SK-N-SH (cell line): ENCODE data around the gene POLR1C. TPM values are rescaled to one million over a fixed set of nuclear protein-coding genes. Genes with fewer than 3 reads are reported as not detected.

Experiments
- CTCF ChIA-PET: fragments of 300-600, 350-600 bp; formaldehyde crosslinking; extraction: SDS; loops from one replicate; lab custom pipeline; 2021; lab: Yijun Ruan, JAX
- POLR2A ChIA-PET: fragments of 350-600 bp; sonication (Branson Sonifier 250); formaldehyde crosslinking; extraction: SDS; loops from one replicate; lab custom pipeline; 2020; ENCODE audit warnings: antibody characterized with exemption, inconsistent platforms; lab: Yijun Ruan, JAX
- DNase-seq: peaks from one replicate; pipeline ENCODE4 v3.0.0; 2012
- H2AFZ ChIP-seq: fragments of 200-600 bp; sonication (generic); 2 replicates; pipeline ENCODE4 v1.8.1; 2016; ENCODE audit warnings: antibody characterized with exemption, mild to moderate bottlenecking, low read depth
- H3F3A ChIP-seq: fragments of 200-600 bp; sonication (generic); replicated peaks from 2 replicates; pipeline ENCODE3; 2016; ENCODE audit warnings: antibody characterized with exemption, mild to moderate bottlenecking; ENCODE audit not compliant: insufficient read depth
- H3K27ac ChIP-seq, 2 experiments: fragments of 200-500 bp in 1 of 2; fragments of 200-600 bp in 1 of 2; sonication (Bioruptor generic) in 1 of 2; sonication (generic), shearing (Covaris generic) in 1 of 2; 2 replicates each; pipeline versions ENCODE4 v1.5.1 to v1.6.1; 2014 to 2016; ENCODE audit warnings: low read depth in 2 of 2, inconsistent platforms in 1 of 2, low read length in 1 of 2, mild to moderate bottlenecking in 1 of 2, mixed read lengths in 1 of 2
- H3K27me3 ChIP-seq: fragments of 200-600 bp; sonication (generic), shearing (Covaris generic); 2 replicates; pipeline ENCODE4 v1.6.1; 2016; ENCODE audit warnings: mixed run types; ENCODE audit not compliant: insufficient read depth
- H3K36me3 ChIP-seq, 2 experiments: fragments of 200-500 bp in 1 of 2; fragments of 200-600 bp in 1 of 2; sonication (Bioruptor generic) in 1 of 2; sonication (generic) in 1 of 2; replicated peaks in 1 of 2; 2 replicates each; pipeline versions ENCODE3 to v1.5.1; 2014 to 2016; ENCODE audit warnings: low read length in 1 of 2, mild to moderate bottlenecking in 1 of 2; ENCODE audit not compliant: insufficient read depth in 2 of 2, control insufficient read depth in 1 of 2
- H3K4me1 ChIP-seq, 2 experiments: fragments of 200-500 bp in 1 of 2; fragments of 200-600 bp in 1 of 2; sonication (Bioruptor generic) in 1 of 2; sonication (generic), shearing (Covaris generic) in 1 of 2; 2 replicates each; pipeline versions ENCODE4 v1.5.1 to v1.6.1; 2014 to 2016; ENCODE audit warnings: low read depth in 1 of 2, low read length in 1 of 2, mixed run types in 1 of 2; ENCODE audit not compliant: insufficient read depth in 2 of 2, control insufficient read depth in 1 of 2
- H3K4me2 ChIP-seq: fragments of 200-600 bp; sonication (generic), shearing (Covaris generic); 2 replicates; pipeline ENCODE4 v1.6.1; 2017; ENCODE audit warnings: mixed run types
- H3K4me3 ChIP-seq, 2 experiments: fragments of 200-500 bp in 1 of 2; fragments of 200-600 bp in 1 of 2; sonication (Bioruptor generic) in 1 of 2; sonication (generic), shearing (Covaris generic) in 1 of 2; 2 replicates each; pipeline versions ENCODE4 v1.5.1 to v1.8.1; 2014 to 2016; ENCODE audit warnings: low read depth in 2 of 2, inconsistent platforms in 1 of 2, low read length in 1 of 2, mild to moderate bottlenecking in 1 of 2, mixed read lengths in 1 of 2, moderate library complexity in 1 of 2
- H3K79me2 ChIP-seq: fragments of 200-600 bp; sonication (generic); 2 replicates; pipeline ENCODE4 v1.8.1; 2017; ENCODE audit warnings: mild to moderate bottlenecking; ENCODE audit not compliant: insufficient read depth
- H3K9ac ChIP-seq: fragments of 200-600 bp; sonication (generic); 2 replicates; pipeline ENCODE4 v1.6.1; 2017; ENCODE audit warnings: mixed run types
- H3K9me2 ChIP-seq: fragments of 200-600 bp; sonication (generic); 2 replicates; pipeline ENCODE4 v1.6.1; 2017; ENCODE audit warnings: mixed run types
- H3K9me3 ChIP-seq: fragments of 200-600 bp; sonication (generic); 2 replicates; pipeline ENCODE4 v1.6.1; 2017; ENCODE audit warnings: mixed run types, mild to moderate bottlenecking, moderate library complexity
- H4K20me1 ChIP-seq: fragments of 200-600 bp; sonication (generic); 2 replicates; pipeline ENCODE4 v1.6.1; 2017; ENCODE audit warnings: mild to moderate bottlenecking, mixed run types; ENCODE audit not compliant: insufficient read depth
- EP300 ChIP-seq, 2 experiments: IDR thresholded peaks; 2 replicates each; pipeline versions ENCODE4 v1.4.0 to v1.6.1; 2012; ENCODE audit warnings: borderline replicate concordance in 1 of 2, low read depth in 1 of 2, low read length in 1 of 2
- FOSL2 ChIP-seq: IDR thresholded peaks from 2 replicates; pipeline ENCODE4 v1.4.0; 2012; ENCODE audit warnings: low read depth, mild to moderate bottlenecking, moderate library complexity, borderline replicate concordance
- FOXJ3 ChIP-seq: sonication (generic); formaldehyde crosslinking; IDR thresholded peaks from 2 replicates; pipeline ENCODE4 v1.5.1; 2020; ENCODE audit warnings: mild to moderate bottlenecking, missing genetic modification reagents
- GABPA ChIP-seq: IDR thresholded peaks from 2 replicates; pipeline ENCODE4 v1.4.0; 2012; ENCODE audit warnings: low read depth, mild to moderate bottlenecking
- GATA2 ChIP-seq: sonication (generic); formaldehyde crosslinking; IDR thresholded peaks from 2 replicates; pipeline ENCODE4 v1.5.0; 2020; ENCODE audit warnings: mild to moderate bottlenecking, missing genetic modification reagents
- MEF2A ChIP-seq: IDR thresholded peaks from 2 replicates; pipeline ENCODE4 v1.4.0; 2012; ENCODE audit warnings: low read depth, borderline replicate concordance
- MXI1 ChIP-seq: IDR thresholded peaks from 2 replicates; pipeline ENCODE4 v1.6.1; 2012; ENCODE audit warnings: mild to moderate bottlenecking, low read depth, low read length, improper control_type of control experiment
- NRF1 ChIP-seq: IDR thresholded peaks from 2 replicates; pipeline ENCODE4 v1.6.1; 2012; ENCODE audit warnings: low read depth, mild to moderate bottlenecking, low read length
- PBX3 ChIP-seq: IDR thresholded peaks from 2 replicates; pipeline ENCODE4; 2012
- SIN3A ChIP-seq: IDR thresholded peaks from 2 replicates; pipeline ENCODE4 v1.6.1; 2012; ENCODE audit warnings: low read depth, mild to moderate bottlenecking, low read length, moderate library complexity, borderline replicate concordance
- SMC3 ChIP-seq: IDR thresholded peaks from 2 replicates; pipeline ENCODE4 v1.6.1; 2012; ENCODE audit warnings: low read depth, low read length, improper control_type of control experiment
- TAF1 ChIP-seq: IDR thresholded peaks from 2 replicates; pipeline ENCODE4 v1.6.1; 2012; ENCODE audit warnings: low read depth, mild to moderate bottlenecking, low read length, moderate library complexity, borderline replicate concordance
- TCF12 ChIP-seq: IDR thresholded peaks from 2 replicates; pipeline ENCODE4 v1.4.0; 2012
- USF2 ChIP-seq: fragments of 150-350 bp; IDR thresholded peaks from 2 replicates; pipeline ENCODE4 v1.6.1; 2017; ENCODE audit warnings: antibody characterized with exemption, low read length, low read depth, borderline replicate concordance
- WGBS: methylation state at CpG from one replicate; pipeline ENCODE4 v1.1.6; 2017; ENCODE audit warnings: low lambda C conversion rate; 5-methylcytosine and 5-hydroxymethylcytosine counted together
- polyA plus RNA-seq, 3 experiments: library from polyadenylated mRNA; depleted of rRNA; stranded (reverse); fragments of >200 nt; gene quantifications; 2 replicates each; pipeline ENCODE4 v1.2.3, GENCODE V29; 2012
- TF ChIP-seq, protein P1 (sequence below): IDR thresholded peaks from 2 replicates; pipeline ENCODE4 v1.4.0; 2012; ENCODE audit warnings: low read depth, borderline replicate concordance
- TF ChIP-seq, protein P2 (sequence below): IDR thresholded peaks from 2 replicates; pipeline ENCODE4 v1.6.1; 2012; ENCODE audit warnings: mild to moderate bottlenecking, low read depth, low read length, moderate library complexity
- TF ChIP-seq, protein P3 (sequence below): IDR thresholded peaks from 2 replicates; pipeline ENCODE4 v1.4.0; 2012; ENCODE audit warnings: low read depth

POLR1C gene
- polyA plus RNA-seq, 1 of the 3 experiments (the other 2 are of a cell fraction) = 59.1 TPM

- no peak for TF ChIP-seq TCF12
These were observed 23.7 kb upstream of the POLR1C start (continued) for GRCh38 chr6:43493230-43493629.

DNA sequence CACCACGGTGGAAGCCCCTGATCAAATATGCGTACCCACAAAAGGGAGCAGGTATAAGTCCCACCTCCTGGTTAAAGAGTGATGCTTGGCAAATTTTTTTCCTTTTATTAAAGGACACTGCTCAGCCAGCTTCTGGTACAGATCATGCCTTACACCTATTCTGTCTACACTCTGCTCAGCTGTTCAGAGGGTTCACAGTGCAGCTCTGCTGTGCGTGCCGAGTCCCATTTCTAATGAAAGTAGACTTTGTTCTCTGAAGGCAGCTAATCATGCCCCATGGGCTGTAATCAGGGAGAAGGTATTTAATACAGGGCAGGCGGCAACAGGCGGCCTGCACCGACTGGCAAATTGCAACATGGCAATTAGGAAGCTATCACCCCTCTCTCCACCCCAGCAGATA is 23.1 kb upstream of the POLR1C start:
- TF ChIP-seq, protein P1, sequence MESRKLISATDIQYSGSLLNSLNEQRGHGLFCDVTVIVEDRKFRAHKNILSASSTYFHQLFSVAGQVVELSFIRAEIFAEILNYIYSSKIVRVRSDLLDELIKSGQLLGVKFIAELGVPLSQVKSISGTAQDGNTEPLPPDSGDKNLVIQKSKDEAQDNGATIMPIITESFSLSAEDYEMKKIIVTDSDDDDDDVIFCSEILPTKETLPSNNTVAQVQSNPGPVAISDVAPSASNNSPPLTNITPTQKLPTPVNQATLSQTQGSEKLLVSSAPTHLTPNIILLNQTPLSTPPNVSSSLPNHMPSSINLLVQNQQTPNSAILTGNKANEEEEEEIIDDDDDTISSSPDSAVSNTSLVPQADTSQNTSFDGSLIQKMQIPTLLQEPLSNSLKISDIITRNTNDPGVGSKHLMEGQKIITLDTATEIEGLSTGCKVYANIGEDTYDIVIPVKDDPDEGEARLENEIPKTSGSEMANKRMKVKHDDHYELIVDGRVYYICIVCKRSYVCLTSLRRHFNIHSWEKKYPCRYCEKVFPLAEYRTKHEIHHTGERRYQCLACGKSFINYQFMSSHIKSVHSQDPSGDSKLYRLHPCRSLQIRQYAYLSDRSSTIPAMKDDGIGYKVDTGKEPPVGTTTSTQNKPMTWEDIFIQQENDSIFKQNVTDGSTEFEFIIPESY = no peak
- TF ChIP-seq GATA2 (CRISPR knock-in tag) (no peak), EP300 (IDR thresholded peaks at IDR 0.05; ENCODE audit: borderline replicate concordance in 1 of 2, low read depth in 1 of 2, low read length in 1 of 2) (no peak), SMC3 (no peak), SIN3A (no peak), MXI1 (no peak), USF2 (no peak), TAF1 (no peak), NRF1 (no peak)
- ChIA-PET CTCF (interaction anchor here (0.8 to 22.4 kb wide), 5 partner anchors 13 to 107 kb away, joined by 3 to 382 read pairs (median 22); partner anchors contain the start of genes DLK2, LRRC73 and TJAP1), POLR2A (interaction anchor here (2.1 kb wide), 1 partner anchor 13 kb away, joined by 8 read pairs; no protein-coding TSS in a partner anchor)
- H3K9me3 ChIP-seq = no peaks in the 10 kb centered on the region
- no peak for DNase-seq
- H3K27me3 ChIP-seq = no peaks in the 10 kb centered on the region
- peaks cover 16% of the 10 kb centered on the region; the same call in 1 of the 2 replicates for H3K79me2 ChIP-seq
- H3K4me3 ChIP-seq = no peak overlapping the region
- over 99% methylated on average over 7 of the region's 7 CpGs for WGBS
- no peaks in the 10 kb centered on the region for H3F3A ChIP-seq
- H3K36me3 ChIP-seq = peaks cover under 1 to 6% of the 10 kb centered on the region in 2 experiments
- H4K20me1 ChIP-seq = peaks cover 34% of the 10 kb centered on the region; the same call in 1 of the 2 replicates
- H3K9ac ChIP-seq = no peak overlapping the region
- no peak overlapping the region for H3K27ac ChIP-seq
- no peaks in the 10 kb centered on the region for H3K9me2 ChIP-seq
- peaks cover 14 to 43% of the 10 kb centered on the region in 2 experiments for H3K4me1 ChIP-seq
- H2AFZ ChIP-seq = no peak overlapping the region
- no peak overlapping the region for H3K4me2 ChIP-seq

DNA sequence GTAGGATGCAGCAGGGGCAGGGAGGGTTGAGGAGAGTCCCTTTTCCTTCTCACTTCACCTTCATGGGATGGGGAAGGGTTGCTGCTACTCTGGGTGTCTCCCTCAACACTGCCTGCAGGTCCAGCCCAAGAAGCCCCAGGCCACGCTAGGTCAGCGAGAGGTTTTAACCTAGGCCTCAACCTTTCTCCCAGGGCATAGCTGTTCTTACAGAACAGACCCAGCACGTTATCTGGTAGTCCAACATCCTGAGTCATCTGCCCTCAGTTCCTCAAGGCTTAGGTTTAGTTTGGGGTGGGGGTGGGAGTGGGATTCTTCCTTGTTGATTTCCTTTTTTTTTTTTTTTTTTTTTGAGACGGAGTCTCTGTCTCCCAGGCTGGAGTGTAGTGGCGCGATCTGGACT is 22.6 kb upstream of the POLR1C start:
- H4K20me1 ChIP-seq = peaks cover 29% of the 10 kb centered on the region; the same call in 1 of the 2 replicates
- H3K27ac ChIP-seq = no peak overlapping the region
- no peak overlapping the region for H3K4me2 ChIP-seq
- no peak overlapping the region for H2AFZ ChIP-seq
- no peaks in the 10 kb centered on the region for H3K9me3 ChIP-seq
- DNase-seq = no peak
- 97% methylated on average over 6 of the region's 6 CpGs for WGBS
- H3K79me2 ChIP-seq = peaks cover 12% of the 10 kb centered on the region; the same call in 1 of the 2 replicates
- H3F3A ChIP-seq = no peaks in the 10 kb centered on the region
- H3K27me3 ChIP-seq = no peaks in the 10 kb centered on the region
- CTCF ChIA-PET = interaction anchor here (0.9 to 22.4 kb wide), 5 partner anchors 12 to 108 kb away, joined by 3 to 382 read pairs (median 22); partner anchors contain the start of genes ABCC10, DLK2, LRRC73 and TJAP1
- peaks cover 14 to 43% of the 10 kb centered on the region in 2 experiments; a peak in 3 of 4 replicates for H3K4me1 ChIP-seq
- H3K4me3 ChIP-seq = no peak overlapping the region
- H3K36me3 ChIP-seq = peaks cover 6 to 11% of the 10 kb centered on the region in 2 experiments
- POLR2A ChIA-PET = no interaction called here
- H3K9ac ChIP-seq = no peak overlapping the region
- H3K9me2 ChIP-seq = no peaks in the 10 kb centered on the region
- TF ChIP-seq GABPA (no peak), GATA2 (CRISPR knock-in tag) (no peak), FOSL2 (no peak), EP300 (IDR thresholded peaks at IDR 0.05; ENCODE audit: borderline replicate concordance in 1 of 2, low read depth in 1 of 2, low read length in 1 of 2) (no peak), PBX3 (no peak), FOXJ3 (CRISPR knock-in tag) (no peak), MEF2A (no peak)
- TF ChIP-seq, protein P2, sequence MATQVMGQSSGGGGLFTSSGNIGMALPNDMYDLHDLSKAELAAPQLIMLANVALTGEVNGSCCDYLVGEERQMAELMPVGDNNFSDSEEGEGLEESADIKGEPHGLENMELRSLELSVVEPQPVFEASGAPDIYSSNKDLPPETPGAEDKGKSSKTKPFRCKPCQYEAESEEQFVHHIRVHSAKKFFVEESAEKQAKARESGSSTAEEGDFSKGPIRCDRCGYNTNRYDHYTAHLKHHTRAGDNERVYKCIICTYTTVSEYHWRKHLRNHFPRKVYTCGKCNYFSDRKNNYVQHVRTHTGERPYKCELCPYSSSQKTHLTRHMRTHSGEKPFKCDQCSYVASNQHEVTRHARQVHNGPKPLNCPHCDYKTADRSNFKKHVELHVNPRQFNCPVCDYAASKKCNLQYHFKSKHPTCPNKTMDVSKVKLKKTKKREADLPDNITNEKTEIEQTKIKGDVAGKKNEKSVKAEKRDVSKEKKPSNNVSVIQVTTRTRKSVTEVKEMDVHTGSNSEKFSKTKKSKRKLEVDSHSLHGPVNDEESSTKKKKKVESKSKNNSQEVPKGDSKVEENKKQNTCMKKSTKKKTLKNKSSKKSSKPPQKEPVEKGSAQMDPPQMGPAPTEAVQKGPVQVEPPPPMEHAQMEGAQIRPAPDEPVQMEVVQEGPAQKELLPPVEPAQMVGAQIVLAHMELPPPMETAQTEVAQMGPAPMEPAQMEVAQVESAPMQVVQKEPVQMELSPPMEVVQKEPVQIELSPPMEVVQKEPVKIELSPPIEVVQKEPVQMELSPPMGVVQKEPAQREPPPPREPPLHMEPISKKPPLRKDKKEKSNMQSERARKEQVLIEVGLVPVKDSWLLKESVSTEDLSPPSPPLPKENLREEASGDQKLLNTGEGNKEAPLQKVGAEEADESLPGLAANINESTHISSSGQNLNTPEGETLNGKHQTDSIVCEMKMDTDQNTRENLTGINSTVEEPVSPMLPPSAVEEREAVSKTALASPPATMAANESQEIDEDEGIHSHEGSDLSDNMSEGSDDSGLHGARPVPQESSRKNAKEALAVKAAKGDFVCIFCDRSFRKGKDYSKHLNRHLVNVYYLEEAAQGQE = no peak
- TF ChIP-seq, protein P3, sequence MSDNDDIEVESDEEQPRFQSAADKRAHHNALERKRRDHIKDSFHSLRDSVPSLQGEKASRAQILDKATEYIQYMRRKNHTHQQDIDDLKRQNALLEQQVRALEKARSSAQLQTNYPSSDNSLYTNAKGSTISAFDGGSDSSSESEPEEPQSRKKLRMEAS = no peak
